ENCODE results near the gene AP4M1.

- TF ChIP-seq EZH2 (IDR thresholded peaks at IDR 0.05; ENCODE audit: low read length, unreplicated experiment), result no peak
- TF ChIP-seq, protein P1, sequence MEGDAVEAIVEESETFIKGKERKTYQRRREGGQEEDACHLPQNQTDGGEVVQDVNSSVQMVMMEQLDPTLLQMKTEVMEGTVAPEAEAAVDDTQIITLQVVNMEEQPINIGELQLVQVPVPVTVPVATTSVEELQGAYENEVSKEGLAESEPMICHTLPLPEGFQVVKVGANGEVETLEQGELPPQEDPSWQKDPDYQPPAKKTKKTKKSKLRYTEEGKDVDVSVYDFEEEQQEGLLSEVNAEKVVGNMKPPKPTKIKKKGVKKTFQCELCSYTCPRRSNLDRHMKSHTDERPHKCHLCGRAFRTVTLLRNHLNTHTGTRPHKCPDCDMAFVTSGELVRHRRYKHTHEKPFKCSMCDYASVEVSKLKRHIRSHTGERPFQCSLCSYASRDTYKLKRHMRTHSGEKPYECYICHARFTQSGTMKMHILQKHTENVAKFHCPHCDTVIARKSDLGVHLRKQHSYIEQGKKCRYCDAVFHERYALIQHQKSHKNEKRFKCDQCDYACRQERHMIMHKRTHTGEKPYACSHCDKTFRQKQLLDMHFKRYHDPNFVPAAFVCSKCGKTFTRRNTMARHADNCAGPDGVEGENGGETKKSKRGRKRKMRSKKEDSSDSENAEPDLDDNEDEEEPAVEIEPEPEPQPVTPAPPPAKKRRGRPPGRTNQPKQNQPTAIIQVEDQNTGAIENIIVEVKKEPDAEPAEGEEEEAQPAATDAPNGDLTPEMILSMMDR (conservative IDR thresholded peaks at IDR 0.05; ENCODE audit: low read depth, low read length), result no peak
Measured at GRCh38 chr7:100111914-100112313, 10.5 kb downstream of the AP4M1 start.

Measured in PC-3 (cell line).